GM18873 (cell line): Measurements from ENCODE around the gene SLCO4A1.

ENCODE experiments used
- ATAC-seq: cut with Tn5 transposase; IDR thresholded peaks from one replicate; pipeline ENCODE4 v1.9.1; 2021; ENCODE audit warnings: mild to moderate bottlenecking, moderate library complexity, moderate number of reproducible peaks; ENCODE audit not compliant: unreplicated experiment, low FRiP score

SLCO4A1 gene

DNA sequence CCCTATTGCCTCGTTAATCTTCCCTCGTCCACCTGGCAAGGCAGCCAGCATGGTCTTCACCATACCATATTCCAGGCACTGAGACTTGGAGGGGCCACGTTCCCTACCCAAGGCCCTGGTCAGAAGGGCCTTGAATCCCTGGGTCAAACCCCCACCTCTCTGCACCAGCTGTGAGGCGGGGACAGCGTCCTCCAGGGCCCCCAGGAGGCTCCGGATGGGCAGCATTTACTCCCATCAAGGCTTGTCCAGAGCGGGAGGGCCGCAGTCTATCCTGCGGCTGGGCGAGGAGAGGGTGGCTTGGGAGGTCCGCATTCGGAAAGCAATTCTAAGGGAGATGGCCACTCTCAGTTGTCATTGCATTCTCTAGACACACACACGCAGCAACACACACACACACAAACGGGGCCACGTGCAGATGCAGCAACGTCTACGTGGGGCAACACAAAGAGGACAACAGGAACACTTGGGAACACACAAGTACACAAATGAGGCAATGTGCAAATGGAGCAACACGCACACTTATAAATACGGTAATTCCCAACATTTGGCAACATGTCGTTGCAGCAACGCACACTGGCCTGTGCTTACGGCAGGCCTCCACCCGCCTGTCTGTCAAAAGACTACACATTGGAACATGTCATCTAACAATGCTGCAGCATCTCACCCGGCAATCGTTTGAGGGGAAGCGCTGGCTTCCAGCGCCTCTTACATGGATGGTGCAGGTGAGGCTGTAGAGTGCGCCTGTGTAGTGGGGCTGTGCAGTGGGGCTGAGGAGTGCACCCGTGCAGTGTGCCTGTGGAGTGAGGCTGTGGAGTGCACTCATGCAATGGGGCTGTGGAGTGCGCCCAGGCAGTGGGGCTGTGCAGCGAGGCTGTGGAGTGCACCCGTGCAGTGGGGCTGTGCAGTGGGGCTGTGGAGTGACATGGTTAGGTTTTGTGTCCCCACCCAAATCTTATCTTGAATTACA is 53.4 kb downstream of the SLCO4A1 start:
- no peak for ATAC-seq

DNA sequence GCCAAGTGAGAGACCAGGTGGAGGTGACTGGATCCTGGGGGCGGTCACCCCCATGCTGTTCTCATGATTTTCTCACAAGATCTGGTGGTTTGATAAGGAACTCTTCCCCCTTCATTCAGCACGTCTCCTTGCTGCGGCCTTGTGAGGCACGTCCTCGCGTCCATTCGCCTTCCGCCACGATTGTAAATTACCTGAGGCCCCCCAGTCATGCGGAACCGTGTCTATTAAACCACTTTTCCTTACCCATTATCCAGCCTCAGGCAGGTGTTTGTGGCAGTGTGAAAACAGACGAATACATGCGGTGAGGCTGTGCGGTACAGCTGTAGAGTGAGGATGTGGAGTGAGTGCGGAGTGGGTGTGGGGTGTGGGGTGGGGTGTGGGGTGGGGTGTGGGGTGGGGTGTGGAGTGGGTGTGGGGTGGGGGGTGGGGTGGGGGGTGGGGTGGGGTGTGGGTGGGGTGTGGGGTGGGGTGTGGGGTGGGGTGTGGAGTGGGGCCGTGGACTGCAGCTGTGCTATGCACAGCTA is 54.2 kb downstream of the SLCO4A1 start:
- no peak for ATAC-seq

DNA sequence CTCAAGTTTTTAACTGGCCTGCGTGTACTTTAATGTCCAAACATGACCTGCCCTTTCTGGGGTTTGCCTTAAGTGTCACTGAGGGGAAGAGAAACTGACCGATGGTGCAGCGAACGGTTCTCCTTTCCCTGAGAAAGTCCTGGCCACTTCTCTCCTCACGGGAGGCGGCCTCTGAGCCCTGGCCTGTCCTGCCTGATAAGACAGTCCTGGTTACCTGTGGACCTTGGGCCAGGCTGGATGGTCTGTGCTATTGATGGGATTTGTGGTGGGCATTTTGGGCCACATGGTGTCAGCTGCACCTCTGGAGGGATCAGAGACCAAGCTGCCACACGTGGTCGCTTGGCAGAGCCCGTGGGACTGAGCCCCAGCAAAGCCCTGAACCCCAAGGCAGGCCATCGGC is 54.7 kb downstream of the SLCO4A1 start:
- ATAC-seq: no peak

DNA sequence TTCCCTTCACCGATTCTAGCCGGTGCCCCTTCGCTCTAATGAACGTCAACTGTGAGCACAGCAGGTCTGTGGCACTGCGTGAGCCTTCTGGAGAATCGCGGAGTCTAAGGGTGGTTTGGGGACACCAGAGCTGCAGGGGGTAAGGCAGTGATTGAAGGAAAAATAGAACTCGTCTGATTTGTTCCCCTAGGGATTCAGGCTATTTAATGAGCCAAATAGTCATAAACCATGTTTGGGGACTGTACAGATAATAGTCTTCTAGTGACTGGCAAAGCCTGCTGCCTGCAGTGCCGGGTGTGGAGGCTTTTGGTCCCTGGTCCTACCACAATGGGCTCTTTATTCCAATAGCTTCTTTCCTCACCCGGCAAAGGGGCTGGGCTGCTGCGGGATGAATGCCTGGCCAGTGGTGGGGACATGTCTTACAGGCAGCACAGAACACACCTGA is 55.2 kb downstream of the SLCO4A1 start:
- no peak for ATAC-seq

DNA sequence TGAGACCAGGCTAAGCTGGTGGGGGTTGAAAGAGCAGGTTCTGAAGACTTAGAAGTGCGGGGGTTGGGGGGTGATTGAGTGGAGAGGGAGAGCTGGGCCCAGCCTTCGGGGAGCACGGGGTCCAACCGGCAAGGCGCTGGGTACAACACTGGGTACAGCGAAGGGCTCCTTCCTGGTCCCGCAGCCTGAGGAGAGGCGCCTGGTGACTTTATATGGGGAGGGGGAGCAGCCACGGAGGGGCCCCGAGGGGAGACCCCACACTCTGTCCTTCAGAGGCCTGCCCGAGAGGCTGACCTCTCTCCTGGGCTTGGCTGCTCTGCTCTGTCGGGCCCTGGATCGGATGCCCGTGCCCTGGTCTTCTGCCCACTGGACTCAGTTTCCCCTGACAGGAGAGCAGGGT is 55.9 kb downstream of the SLCO4A1 start:
- no peak for ATAC-seq

DNA sequence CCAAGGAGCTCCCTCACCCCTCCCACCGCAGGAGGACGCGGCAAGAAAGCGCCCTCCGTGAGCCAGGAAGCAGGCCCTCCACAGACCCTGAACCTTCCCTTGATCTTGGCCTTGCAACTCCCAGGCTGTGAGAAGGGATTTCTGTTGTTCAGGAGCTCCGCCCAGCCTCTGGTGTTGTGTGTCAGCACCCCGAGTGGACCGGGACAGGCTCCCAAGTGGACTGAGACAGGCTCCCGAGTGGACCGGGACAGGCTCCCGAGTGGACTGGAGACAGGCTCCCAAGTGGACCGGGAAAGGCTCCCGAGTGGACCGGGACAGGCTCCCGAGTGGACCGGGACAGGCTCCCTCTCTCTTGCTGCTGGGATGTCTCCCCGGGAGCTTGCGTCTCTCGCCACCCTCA is 57.0 kb downstream of the SLCO4A1 start:
- ATAC-seq: no peak

DNA sequence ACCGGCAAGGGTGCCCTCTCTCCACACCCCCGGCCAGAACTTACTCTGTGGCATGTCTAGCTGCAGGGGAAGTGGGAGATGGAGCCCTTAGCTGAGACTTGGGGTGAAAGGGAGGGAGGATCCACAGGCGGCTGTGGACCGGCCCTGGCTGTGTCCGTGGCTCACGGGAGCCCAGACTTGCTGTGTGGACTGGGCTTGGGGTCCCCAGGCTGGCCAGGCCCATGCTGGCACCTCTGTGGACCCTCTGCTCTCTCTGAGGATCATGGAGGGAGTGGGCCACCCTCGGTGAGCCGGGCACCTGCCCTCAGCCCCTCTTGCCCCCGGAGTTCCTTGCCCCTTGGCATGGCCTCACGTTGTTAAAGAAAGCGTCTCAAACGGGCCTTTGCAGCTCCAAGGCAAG is 57.4 kb downstream of the SLCO4A1 start:
- ATAC-seq: no peak

DNA sequence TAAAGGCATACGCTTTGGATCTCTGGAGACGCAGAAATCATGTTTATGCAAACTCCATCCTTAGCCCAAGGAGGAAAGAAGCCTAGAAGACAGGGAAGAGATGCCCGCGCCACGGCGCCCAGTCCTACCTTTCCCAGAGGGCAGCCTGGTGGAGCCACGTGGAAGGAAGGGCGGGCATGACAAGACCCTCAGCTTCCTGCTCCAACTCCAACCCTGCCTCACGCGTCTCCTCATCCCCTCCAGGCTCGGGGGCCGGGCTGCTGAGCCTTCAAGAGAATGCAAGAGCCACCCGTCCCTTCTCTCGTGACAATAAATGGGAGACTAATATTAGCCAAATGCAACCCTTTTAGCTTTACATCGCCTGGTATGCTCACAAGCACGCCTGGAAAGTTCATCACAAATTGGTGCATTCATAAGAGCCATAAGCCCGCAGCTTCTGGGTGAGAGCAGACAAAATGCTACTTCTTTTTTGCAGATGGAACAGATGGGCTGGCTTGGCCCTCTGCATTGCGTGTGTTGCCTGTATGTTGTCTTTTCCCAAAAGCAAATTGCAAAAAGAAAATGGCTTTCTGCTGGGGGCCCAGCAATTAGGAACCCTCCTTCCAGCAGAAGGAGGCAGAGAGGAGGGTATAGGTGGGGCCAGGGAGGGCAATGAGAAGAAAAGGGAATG is 58.1 kb downstream of the SLCO4A1 start:
- ATAC-seq: no peak

DNA sequence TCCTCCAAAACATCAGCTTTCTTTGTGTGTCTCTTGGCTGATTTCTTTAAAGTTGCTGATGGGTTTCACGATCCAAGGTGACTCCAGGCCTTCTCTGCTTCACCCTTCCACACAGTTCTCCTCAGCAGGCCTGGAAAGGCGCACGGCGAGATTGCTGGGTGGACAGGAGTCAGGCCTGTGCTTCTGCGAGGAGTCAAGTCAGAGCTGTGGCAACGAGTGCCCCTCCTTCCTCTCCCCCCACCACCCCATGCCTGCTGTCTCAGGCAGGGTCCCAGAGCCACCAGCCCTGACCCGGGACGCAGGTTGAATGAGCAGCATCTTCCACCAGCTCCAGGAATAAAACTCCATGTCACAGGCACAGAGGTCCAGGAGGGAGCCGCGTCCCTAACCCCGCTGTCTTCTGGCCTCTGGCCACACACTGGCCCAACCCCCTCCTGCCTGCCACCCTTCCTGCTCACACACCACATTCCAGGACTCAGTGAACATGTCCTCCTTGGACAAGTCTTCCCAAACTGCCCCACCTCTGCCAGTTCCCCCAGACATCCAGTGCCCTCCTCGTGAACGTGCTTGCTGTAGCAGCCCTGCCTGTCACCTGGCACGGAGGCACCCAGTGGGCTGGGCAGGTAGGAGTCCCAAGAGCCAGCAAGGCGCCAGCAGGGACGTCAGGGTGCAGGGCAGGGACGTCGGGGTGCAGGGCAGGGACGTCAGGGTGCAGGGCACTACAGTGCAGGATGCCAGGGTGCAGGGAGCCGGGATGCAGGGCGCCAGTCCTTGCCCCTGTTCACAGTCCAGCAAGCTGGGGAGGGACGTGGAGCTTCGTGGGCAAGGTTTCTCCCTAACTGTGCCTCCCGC is 59.1 kb downstream of the SLCO4A1 start:
- no peak for ATAC-seq

DNA sequence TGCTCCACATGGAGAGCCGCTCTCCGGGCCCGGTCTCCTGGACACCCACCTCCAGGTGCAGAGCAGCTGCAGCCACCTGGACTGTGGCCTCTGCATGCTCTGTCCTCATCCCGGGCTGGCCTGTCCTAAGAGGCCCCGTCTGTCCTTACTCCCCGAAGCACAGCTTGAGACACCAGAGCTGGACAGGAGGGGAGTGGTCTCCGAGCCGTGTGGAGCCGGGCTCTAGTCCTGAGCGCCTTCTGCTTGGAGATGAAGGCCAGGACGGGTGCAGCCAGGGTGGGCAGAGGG is 59.7 kb downstream of the SLCO4A1 start:
- ATAC-seq: no peak

DNA sequence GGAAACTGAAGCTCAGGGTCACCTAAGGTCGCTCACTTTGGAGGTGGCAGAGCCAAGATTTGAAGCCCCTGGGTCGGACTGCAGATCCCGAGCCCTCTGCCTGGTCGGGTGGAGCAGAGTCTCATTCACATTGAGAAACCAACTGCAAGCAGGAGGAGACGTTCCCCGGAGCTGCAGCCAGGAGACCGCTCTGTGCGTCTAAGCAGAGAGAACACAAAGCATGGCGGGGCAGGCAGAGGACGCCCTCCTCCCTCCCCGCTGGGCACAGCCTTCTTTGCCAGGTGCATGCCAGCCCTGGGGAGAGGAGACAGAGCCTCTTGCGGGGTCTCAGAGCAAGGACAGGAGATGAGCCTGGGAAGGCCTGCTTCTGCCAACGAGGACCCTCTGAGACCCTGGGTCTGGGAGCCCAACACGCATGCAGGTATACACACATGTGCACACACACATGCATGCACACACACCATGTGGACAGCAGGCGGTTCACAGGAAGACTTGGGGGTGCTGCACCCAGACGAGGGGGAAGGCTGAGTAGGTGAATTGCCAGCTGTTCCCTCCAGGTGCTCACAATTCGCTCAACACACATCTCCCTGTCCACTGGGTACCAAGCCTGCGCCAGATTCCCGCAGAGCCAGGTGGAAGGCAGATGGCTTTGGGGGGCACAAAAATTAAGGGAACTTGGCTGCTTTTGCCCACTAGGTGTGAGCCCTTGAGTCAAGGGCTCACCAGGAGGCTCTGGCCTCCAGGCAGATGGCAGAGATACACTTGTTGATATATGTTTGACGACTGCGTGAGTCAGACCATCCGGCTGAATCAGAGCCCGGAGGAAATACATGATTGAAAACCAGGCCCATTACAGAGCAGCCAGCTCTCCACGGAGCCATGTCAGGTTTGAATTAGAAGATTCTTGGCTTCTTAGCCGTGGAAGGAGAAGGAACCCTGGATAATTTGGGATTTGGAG is 60.9 kb downstream of the SLCO4A1 start:
- no peak for ATAC-seq

DNA sequence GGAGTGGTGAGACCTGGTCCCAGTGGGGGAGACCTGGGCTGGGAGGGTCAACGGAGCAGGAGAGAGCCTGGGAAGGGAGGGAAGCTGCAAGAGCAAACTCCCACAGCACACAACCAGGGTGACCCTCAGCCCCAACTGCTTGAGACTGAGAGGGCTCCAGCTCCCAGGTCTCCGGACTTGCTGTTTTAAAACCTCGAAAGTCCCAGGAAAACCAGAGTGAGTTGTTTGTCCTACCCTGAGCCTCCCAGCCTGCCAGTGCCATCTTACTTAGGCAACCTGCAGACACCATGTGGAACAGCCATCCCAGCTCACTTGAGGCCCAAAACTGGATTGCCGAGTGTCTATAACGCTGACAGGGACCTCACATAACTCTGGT is 61.5 kb downstream of the SLCO4A1 start:
- ATAC-seq: no peak

DNA sequence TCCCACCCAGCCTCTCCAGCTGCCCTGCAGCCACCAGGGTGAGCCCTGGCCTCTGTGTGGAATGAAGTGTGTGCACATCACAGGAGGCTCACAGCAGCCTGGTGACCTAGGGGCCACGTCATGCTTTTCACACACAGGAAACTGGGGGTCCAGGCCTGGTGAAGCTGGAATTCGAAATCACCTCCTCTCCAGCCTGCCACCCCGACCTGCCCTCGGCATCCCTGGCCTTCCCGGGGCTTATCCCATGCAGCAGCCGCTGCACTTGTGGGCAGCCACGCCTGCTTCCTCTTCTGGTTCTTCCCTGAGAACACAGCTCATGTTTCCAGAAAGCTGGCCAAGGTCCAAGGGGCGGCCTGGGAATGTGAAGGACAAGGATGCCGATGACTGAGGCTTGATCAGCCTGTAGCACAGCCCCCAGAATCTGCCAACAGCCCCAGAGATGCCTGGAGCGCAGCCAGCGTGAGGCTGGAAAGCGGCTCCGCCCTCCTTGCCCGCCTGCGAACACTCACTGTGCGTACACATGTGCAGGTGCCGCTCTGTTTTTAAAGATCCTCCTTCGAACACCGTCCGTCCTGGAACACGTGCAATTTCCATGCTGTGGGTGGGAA is 62.1 kb downstream of the SLCO4A1 start:
- no peak for ATAC-seq

DNA sequence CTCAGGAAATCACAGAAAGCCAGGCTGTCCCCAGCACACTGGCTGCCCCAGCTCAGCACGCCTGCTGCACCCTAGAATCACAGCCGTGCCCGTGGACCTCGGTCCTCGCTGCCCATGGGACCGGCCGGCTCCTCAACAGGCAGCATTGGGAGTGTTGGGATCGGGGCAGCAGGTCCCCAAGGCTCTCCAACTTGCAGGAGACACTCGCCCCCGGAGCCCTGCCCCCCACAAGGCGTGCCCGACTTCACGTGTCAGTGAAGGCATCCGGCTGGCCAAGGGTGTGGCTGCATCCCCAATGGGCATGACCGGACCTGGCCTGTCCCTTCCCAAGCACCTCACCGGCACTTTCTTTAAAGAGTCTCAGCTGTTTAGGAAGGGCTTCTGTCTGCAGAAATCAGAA is 63.3 kb downstream of the SLCO4A1 start:
- no peak for ATAC-seq

DNA sequence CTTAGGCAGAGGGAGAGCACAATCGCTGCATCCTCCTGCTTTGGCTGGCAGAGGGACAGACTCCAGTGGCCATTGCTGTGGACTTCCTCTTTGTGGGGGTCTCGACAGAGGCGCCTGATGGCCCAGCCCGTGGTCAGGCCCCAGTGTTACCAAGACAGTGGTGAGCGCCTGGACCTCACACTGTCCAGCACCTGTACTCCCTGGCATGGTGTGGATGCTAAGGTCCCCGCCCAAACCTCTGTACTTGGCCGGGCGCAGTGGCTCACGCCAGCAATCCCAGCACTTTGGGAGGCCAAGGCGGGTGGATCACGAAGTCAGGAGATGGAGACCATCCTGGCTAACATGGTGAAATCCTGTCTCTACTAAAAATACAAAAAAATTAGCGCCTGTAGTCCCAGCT is 64.0 kb downstream of the SLCO4A1 start:
- no peak for ATAC-seq

DNA sequence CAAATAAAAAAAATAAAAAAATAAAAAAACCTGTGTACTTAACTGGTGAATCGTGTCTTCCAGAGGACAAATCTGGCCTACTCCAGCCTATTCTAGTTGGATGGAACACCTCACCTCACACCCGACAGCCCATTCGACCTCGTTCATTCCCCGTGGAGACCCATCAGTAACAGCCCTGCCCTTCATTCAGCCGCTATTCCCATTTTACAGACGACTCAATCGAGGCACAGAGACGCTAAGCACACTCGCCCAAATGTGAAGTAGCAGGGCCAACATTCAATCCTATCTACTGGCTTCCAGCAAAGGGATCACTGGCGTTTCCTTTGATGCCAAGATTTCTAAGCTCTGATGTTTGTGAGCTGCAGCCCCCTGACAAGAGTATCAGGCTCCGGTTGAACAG is 64.6 kb downstream of the SLCO4A1 start:
- no peak for ATAC-seq

DNA sequence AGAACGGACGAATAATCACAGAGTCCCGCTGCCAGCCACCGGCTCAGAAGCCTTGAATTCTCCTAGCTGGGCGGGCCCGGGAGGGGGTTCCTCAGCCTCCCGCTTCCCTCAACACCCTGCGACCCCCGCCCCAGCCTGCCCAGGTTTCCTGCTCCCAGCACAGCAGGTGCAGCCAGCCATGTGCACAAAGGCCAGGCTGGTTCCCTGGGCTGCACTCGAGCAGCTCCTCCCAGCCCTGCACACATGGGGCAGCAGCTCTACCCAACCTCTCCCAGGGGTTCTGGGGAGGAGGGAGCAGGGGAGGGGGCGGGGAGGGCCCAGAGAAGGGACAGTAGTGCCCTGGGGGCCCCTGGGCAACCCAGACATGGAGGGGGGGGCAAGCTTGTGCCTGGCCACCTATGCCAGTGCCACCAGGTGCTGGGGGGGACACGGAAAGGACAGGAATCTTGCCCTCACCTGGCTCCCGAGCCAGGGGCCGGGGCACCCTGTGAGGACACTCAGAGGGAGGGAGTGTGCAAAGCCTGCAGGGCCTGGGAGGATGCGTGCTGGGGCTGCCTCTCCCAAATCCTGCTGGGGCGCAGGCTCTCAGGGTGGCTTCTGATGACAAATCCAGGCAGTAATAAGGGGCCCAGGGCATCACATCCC is 65.1 kb downstream of the SLCO4A1 start:
- ATAC-seq: no peak

DNA sequence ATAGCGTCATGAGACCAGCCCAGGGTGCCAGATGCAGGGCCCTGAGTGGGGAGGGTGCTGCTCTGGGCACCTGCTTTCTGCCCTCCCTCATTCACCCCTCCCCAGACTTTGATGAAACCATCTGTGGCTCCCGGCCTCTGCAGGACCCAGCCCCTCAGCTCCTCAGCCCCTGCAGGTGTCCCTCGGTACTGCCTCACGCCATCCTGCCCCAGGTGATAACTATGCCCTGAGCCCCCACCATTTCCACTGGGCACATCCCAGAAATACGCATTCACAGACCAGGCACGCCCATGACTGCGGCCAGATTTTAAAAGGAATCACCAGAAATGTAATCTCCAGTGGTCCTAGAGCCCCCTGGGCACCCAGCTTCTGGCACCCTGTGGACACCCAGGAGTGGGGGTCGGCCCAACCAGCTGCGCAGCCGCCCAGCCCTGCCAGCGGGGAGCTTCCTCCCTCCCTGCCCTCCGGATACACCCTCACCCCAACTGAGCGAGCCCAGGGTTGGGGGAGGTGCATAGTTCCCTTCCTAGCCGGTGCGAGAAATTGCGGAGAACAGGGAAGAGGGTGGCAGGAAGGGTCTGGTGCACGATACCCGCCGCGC is 65.7 kb downstream of the SLCO4A1 start:
- no peak for ATAC-seq
